Heart right ventricle (tissue), 16 donors: ENCODE results near the gene DCST1. TPM values are rescaled to one million over a fixed set of nuclear protein-coding genes. Genes with fewer than 3 reads are reported as not detected.

ENCODE experiments used
- ATAC-seq, 8 donors: fragments of 200-7000 bp; cut with Tn5 transposase; one replicate each; pipeline ENCODE4 v1.9.1; 2020; ENCODE audit warnings: mild to moderate bottlenecking in 8 of 8, moderate library complexity in 8 of 8, moderate number of reproducible peaks in 1 of 8
- DNase-seq, 2 donors: peaks; one replicate each; pipeline ENCODE4 v3.0.0-alpha.2; 2020
- H3K27ac ChIP-seq, 10 donors: fragments of 200-600 bp; sonication (generic) in 2 of 10; one replicate each; pipeline versions ENCODE4 v1.5.0 to v1.8.0; 2020 to 2022; ENCODE audit warnings: mild to moderate bottlenecking in 3 of 10
- H3K27me3 ChIP-seq, 7 donors: fragments of 200-600 bp; one replicate each; pipeline ENCODE4 v1.8.0; 2021 to 2022; ENCODE audit warnings: mild to moderate bottlenecking in 2 of 7
- H3K36me3 ChIP-seq, 9 donors: fragments of 200-600 bp; sonication (generic) in 1 of 9; one replicate each; pipeline versions ENCODE4 v1.5.0 to v1.8.0; 2020 to 2022; ENCODE audit warnings: mild to moderate bottlenecking in 2 of 9
- H3K4me1 ChIP-seq, 9 donors: fragments of 200-600 bp; sonication (generic) in 1 of 9; one replicate each; pipeline versions ENCODE4 v1.5.0 to v1.8.0; 2020 to 2022; ENCODE audit warnings: mild to moderate bottlenecking in 4 of 9
- H3K4me3 ChIP-seq, 10 donors: fragments of 200-600 bp; sonication (generic) in 2 of 10; one replicate each; pipeline versions ENCODE4 v1.5.0 to v1.8.0; 2020 to 2022; ENCODE audit warnings: mild to moderate bottlenecking in 7 of 10, moderate library complexity in 2 of 10
- H3K9me3 ChIP-seq, 11 donors: fragments of 200-600 bp in 10 of 11; sonication (generic) in 2 of 11; one replicate each; pipeline versions ENCODE4 v1.5.0 to v1.8.0; 2013 to 2022; ENCODE audit warnings: mild to moderate bottlenecking in 2 of 11, control low read depth in 1 of 11, moderate library complexity in 1 of 11
- WGBS, 2 donors: extraction: QIAGEN DNeasy Blood & Tissue Kit; methylation state at CpG; one replicate each; pipeline ENCODE4 v1.1.7; 2013; ENCODE audit warnings: inconsistent platforms in 1 of 2; 5-methylcytosine and 5-hydroxymethylcytosine counted together
- intact Hi-C, 10 donors: fragments of 100-400 bp; cut with DNase I; formaldehyde crosslinking; loops; one replicate each; pipeline versions ENCODE4 v1.11.1 to v1.14.2; 2022
- polyA plus RNA-seq, 2 donors: library from polyadenylated mRNA; stranded (reverse); fragments of 200-250 nt; gene quantifications; one replicate each; pipeline ENCODE4 v1.2.3, GENCODE V29; 2013
- total RNA-seq, 10 donors: library from RNA; stranded (reverse); fragmentation: NEBNext Ultra II Directional in 3 of 10; extraction: Animal tissue kit (Norgen Biotek cat#: 25700) in 3 of 10; gene quantifications; one replicate each; pipeline versions ENCODE4 v1.2.1 to v1.2.4, GENCODE V29; 2021 to 2023
- TF ChIP-seq, protein P1 (sequence below), 9 donors: fragments of 200-600 bp; sonication (generic) in 2 of 9; IDR thresholded peaks; one replicate each; pipeline versions ENCODE4 v1.5.0 to v1.8.0; 2021 to 2022; ENCODE audit warnings: antibody characterized with exemption in 9 of 9, mild to moderate bottlenecking in 5 of 9, moderate library complexity in 1 of 9
- donor health status: Arrhythmogenic right ventricular cardiomyopathy.
- donor health status: ischemic (EF 13 %, LVEDD 7.1; RV severe dilation, severe dysfunction).
- donor health status: healthy with polysubstance abuse.
- donor health status: DM: no; HTN: yes; CAD: no.
- donor health status: DM: no; HTN: no; CAD: no.
- donor health status: ischemic (EF 25% LVEDD 6.9; RV normal size, moderate dysfunction).
- donor health status: ischemic (EF 25% LVEDD 5.7; RV mildly dilated, moderate dysfunction).
- donor health status: healthy.
- donor health status: DM: yes; HTN: yes; CAD: no.
- donor health status: Ischemic cardiomyopathy.
- donor health status: ischemic (EF 35%, LVEDD 5.7; RV mildly dilated, moderate dysfunction).
- donor health status: nonischemic (EF 11% LVEDD 7.7; RV severe dilation, severe dysfunction).
- donor health status: DM: yes; HTN: yes; CAD: no.
- donor health status: PGD.
- donor health status: ischemic (EF 29% LVEDD 5.4; RV normal size, mild dysfunction).
- donor health status: nonischemic (EF 23%, LVEDD 6.1; RV moderate dilation, normal function).

The DCST1 gene
- total and polyA plus RNA-seq, 12 donors = 0.29 TPM; not detected in 11

DNA sequence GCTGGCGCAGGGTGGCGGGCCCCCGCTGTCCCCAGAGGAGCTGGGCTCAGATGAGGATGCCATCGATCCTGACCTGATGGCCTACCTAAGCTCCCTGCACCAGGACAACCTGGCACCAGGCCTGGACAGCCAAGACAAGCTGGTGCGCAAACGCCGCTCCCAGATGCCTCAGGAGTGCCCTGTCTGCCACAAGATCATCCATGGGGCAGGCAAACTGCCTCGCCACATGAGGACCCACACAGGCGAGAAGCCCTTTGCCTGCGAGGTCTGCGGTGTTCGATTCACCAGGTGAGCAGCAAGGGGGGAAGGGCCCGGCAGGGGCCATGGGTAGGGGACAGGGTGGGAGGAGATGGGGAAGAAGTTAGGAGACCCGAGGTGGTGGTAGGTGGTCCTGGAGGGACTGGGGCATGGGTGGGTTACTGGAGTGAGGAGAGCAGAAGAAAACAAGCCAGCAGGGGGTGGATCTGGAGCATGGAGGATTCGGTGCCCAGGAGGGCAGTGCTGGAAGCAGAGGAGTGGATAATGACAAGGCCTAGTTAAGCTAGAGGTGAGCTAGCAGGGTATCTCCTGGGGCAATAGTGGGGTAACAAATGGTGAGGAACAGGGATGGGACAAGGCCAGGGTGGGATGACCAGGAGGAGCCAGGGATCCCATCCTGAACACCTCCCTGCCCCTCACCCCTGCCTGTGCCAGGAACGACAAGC, 17.9 kb upstream of the DCST1 start:
- no peaks in the 10 kb centered on the region for H3K27me3 ChIP-seq
- TF ChIP-seq, protein P1, sequence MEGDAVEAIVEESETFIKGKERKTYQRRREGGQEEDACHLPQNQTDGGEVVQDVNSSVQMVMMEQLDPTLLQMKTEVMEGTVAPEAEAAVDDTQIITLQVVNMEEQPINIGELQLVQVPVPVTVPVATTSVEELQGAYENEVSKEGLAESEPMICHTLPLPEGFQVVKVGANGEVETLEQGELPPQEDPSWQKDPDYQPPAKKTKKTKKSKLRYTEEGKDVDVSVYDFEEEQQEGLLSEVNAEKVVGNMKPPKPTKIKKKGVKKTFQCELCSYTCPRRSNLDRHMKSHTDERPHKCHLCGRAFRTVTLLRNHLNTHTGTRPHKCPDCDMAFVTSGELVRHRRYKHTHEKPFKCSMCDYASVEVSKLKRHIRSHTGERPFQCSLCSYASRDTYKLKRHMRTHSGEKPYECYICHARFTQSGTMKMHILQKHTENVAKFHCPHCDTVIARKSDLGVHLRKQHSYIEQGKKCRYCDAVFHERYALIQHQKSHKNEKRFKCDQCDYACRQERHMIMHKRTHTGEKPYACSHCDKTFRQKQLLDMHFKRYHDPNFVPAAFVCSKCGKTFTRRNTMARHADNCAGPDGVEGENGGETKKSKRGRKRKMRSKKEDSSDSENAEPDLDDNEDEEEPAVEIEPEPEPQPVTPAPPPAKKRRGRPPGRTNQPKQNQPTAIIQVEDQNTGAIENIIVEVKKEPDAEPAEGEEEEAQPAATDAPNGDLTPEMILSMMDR (IDR thresholded peaks at IDR 0.05) = no peak
- ATAC-seq = no peak
- intact Hi-C loops = loop anchor here in 7 of 10 donors (2.0 to 10.0 kb wide), 7 partner anchors 37 to 61 kb away; partner anchors contain the start of genes PBXIP1 (in 2 of the 7), PYGO2 (in 2 of the 7), ADAM15 (in 1 of the 7) and CKS1B (in 1 of the 7)
- peaks cover 12 to 70% (median 41%) of the 10 kb centered on the region in 9 donors for H3K4me1 ChIP-seq
- H3K9me3 ChIP-seq = no peaks in the 10 kb centered on the region
- no peak for DNase-seq
- H3K4me3 ChIP-seq = no peak overlapping the region
- 88 to 89% methylated on average over 16 of the region's 16 CpGs for WGBS, 2 donors
- peaks cover 0 to 35% (median 9%) of the 10 kb centered on the region in 9 donors for H3K36me3 ChIP-seq
- H3K27ac ChIP-seq = peak overlapping the region in 3 of 10 donors; percentile 40 to 87 (median 83)

DNA sequence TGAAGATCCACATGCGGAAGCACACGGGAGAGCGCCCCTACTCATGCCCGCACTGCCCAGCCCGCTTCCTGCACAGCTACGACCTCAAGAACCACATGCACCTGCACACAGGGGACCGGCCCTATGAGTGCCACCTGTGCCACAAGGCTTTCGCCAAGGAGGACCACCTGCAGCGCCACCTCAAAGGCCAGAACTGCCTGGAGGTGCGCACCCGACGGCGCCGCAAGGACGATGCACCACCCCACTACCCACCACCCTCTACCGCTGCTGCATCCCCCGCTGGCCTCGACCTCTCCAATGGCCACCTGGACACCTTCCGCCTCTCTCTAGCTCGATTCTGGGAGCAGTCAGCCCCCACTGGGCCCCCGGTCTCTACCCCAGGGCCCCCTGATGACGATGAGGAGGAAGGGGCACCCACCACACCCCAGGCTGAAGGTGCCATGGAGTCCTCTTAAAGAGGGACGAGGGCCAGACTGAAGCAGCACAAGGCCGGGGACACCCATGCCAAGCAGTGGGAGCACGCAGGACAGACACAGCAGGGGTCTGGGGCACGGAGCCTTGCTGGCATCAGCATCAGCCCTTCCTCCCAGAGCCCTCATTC, 17.3 kb upstream of the DCST1 start:
- peaks cover 12 to 63% (median 36%) of the 10 kb centered on the region in 9 donors for H3K4me1 ChIP-seq
- intact Hi-C loops = loop anchor here in 7 of 10 donors (2.0 to 10.0 kb wide), 7 partner anchors 36 to 62 kb away; partner anchors contain the start of genes PBXIP1 (in 2 of the 7), PYGO2 (in 2 of the 7), ADAM15 (in 1 of the 7) and CKS1B (in 1 of the 7)

DNA sequence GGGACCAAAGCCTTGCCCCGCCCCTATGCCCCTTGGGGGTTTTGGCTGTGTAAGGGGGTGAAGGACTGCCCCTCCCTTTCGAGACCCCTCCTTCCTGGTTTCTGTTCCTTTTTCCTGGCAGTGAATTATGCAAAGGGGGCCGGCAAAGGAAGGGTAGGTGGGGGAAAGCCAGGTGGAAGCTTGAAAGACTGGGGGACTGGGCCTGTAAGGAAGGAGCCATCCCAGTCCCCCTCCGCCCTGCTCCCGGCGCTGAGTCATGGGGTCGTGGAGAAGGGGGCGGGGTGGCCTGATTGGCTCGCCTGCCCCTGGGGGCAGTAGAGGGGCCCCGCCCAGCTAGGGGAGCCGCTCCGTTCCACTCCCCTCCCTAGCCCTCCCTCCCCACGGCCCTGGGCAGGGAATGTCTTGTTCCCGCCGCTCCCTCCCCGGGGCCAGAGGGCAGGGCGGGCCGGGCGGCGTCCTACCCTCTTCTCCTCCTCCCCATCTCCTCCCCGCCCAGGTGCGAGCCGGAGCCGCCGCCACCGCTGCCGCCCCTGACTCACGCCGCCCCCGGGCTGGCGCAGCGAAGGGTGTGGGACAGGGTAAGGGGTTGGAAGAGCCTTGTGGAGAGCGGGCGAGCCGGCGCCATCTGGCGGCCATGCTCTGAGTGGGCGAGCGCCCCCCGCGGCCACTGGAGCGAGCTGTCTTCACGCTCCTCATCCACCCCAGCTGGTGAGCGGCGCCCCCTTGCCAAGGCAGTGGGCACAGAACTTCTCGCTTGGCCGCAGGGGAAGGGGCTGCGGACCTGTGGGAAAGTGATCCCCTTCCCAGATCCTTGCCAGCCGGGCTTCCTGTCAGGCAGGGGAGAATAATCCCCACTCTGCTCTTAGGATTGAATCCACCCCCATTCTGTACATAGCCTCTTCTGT, 16.3 kb upstream of the DCST1 start:
- TF ChIP-seq, protein P1 (IDR thresholded peaks at IDR 0.05) = peak; percentile 97 to 100 (median 98)
- Histone ChIP-seq H3K4me3 (peak overlapping the region in 9 of 10 donors; percentile 31 to 64 (median 57)), H3K36me3 (peaks cover 0 to 35% (median 9%) of the 10 kb centered on the region in 9 donors), H3K9me3 (no peaks in the 10 kb centered on the region), H3K27me3 (no peaks in the 10 kb centered on the region), H3K27ac (peak overlapping the region; percentile 78 to 91 (median 85)), H3K4me1 (peaks cover 12 to 55% (median 27%) of the 10 kb centered on the region in 9 donors)
- peak; percentile 88 to 89 for DNase-seq
- intact Hi-C loops = loop anchor here in 7 of 10 donors (1.0 to 10.0 kb wide), 8 partner anchors 16 to 62 kb away; partner anchors contain the start of genes PBXIP1 (in 2 of the 7), PYGO2 (in 2 of the 7), ADAM15 (in 1 of the 7) and CKS1B (in 1 of the 7)
- WGBS, 2 donors = 4 to 5% methylated on average over 45 to 48 of the region's 49 CpGs
- ATAC-seq = peak; percentile 88 to 95 (median 92)

More for the DNA sequence above, 17.3 kb upstream of the DCST1 start:
- Histone ChIP-seq H3K4me3 (no peak overlapping the region), H3K9me3 (no peaks in the 10 kb centered on the region), H3K27ac (peak overlapping the region; percentile 78 to 91 (median 85)), H3K36me3 (peaks cover 0 to 35% (median 9%) of the 10 kb centered on the region in 9 donors), H3K27me3 (no peaks in the 10 kb centered on the region)
- no peak for DNase-seq
- TF ChIP-seq, protein P1 (IDR thresholded peaks at IDR 0.05) = no peak
- peak in 1 of 8 donors; percentile 6 for ATAC-seq
- 89 to 94% methylated on average over 26 of the region's 26 CpGs for WGBS, 2 donors
